ENCODE data around the gene ADK. TPM values are rescaled to one million over a fixed set of nuclear protein-coding genes. Genes with fewer than 3 reads are reported as not detected.

The ADK gene
- total RNA-seq, 1 donor from 2014 or later, result 13.1 TPM

GRCh38 chr10:74114041-74114448 lies 37.0 kb upstream of the ADK start:
- H3K27ac Mint-ChIP-seq (ENCODE audit: unreplicated experiment), result peak overlapping the region; percentile 34
- peaks cover 63% of the 10 kb centered on the region for H3K36me3 Mint-ChIP-seq (ENCODE audit: low read depth, unreplicated experiment)

GRCh38 chr10:74117738-74118137 lies 33.3 kb upstream of the ADK start:
- H3K9me3 Mint-ChIP-seq (ENCODE audit: unreplicated experiment), result no peaks in the 10 kb centered on the region
- H3K27ac Mint-ChIP-seq (ENCODE audit: unreplicated experiment), result no peak overlapping the region
- peaks cover 13% of the 10 kb centered on the region for H3K4me1 Mint-ChIP-seq (ENCODE audit: unreplicated experiment)
- no peak for TF ChIP-seq CTCF (IDR thresholded peaks at IDR 0.05; ENCODE audit: unreplicated experiment)
- H3K27me3 Mint-ChIP-seq (ENCODE audit: unreplicated experiment), result peaks cover 7% of the 10 kb centered on the region
- no peak for DNase-seq (ENCODE audit: low spot score)
- no peak overlapping the region for H3K4me3 Mint-ChIP-seq (ENCODE audit: unreplicated experiment)
- peaks cover 60% of the 10 kb centered on the region for H3K36me3 Mint-ChIP-seq (ENCODE audit: low read depth, unreplicated experiment)

More at GRCh38 chr10:74114041-74114448, 37.0 kb upstream of the ADK start:
- peaks cover 10% of the 10 kb centered on the region for H3K4me1 Mint-ChIP-seq (ENCODE audit: unreplicated experiment)
- TF ChIP-seq CTCF (IDR thresholded peaks at IDR 0.05; ENCODE audit: unreplicated experiment), result no peak
- no peak overlapping the region for H3K4me3 Mint-ChIP-seq (ENCODE audit: unreplicated experiment)
- DNase-seq (ENCODE audit: low spot score), result no peak
- H3K27me3 Mint-ChIP-seq (ENCODE audit: unreplicated experiment), result peaks cover 12% of the 10 kb centered on the region
- H3K9me3 Mint-ChIP-seq (ENCODE audit: unreplicated experiment), result no peaks in the 10 kb centered on the region

- Mint-ChIP-seq H3K36me3 (ENCODE audit: low read depth, unreplicated experiment) (peaks cover 52% of the 10 kb centered on the region), H3K4me3 (ENCODE audit: unreplicated experiment) (no peak overlapping the region), H3K27ac (ENCODE audit: unreplicated experiment) (peak overlapping the region; percentile 44), H3K9me3 (ENCODE audit: unreplicated experiment) (no peaks in the 10 kb centered on the region), H3K27me3 (ENCODE audit: unreplicated experiment) (peaks cover 5% of the 10 kb centered on the region), H3K4me1 (ENCODE audit: unreplicated experiment) (peaks cover 13% of the 10 kb centered on the region)
- no peak for DNase-seq (ENCODE audit: low spot score)
- no peak for TF ChIP-seq CTCF (IDR thresholded peaks at IDR 0.05; ENCODE audit: unreplicated experiment)
Observed at GRCh38 chr10:74118804-74119203, 32.2 kb upstream of the ADK start.

GRCh38 chr10:74120911-74121310 lies 30.1 kb upstream of the ADK start:
- Mint-ChIP-seq H3K36me3 (ENCODE audit: low read depth, unreplicated experiment) (peaks cover 47% of the 10 kb centered on the region), H3K9me3 (ENCODE audit: unreplicated experiment) (no peaks in the 10 kb centered on the region), H3K27ac (ENCODE audit: unreplicated experiment) (no peak overlapping the region), H3K4me1 (ENCODE audit: unreplicated experiment) (peaks cover 9% of the 10 kb centered on the region), H3K27me3 (ENCODE audit: unreplicated experiment) (peaks cover 5% of the 10 kb centered on the region), H3K4me3 (ENCODE audit: unreplicated experiment) (no peak overlapping the region)
- DNase-seq (ENCODE audit: low spot score), result no peak
- TF ChIP-seq CTCF (IDR thresholded peaks at IDR 0.05; ENCODE audit: unreplicated experiment), result no peak

- peaks cover 9% of the 10 kb centered on the region for H3K4me1 Mint-ChIP-seq (ENCODE audit: unreplicated experiment)
- H3K27ac Mint-ChIP-seq (ENCODE audit: unreplicated experiment), result no peak overlapping the region
- TF ChIP-seq CTCF (IDR thresholded peaks at IDR 0.05; ENCODE audit: unreplicated experiment), result no peak
- H3K36me3 Mint-ChIP-seq (ENCODE audit: low read depth, unreplicated experiment), result peaks cover 47% of the 10 kb centered on the region
- DNase-seq (ENCODE audit: low spot score), result no peak
- no peaks in the 10 kb centered on the region for H3K9me3 Mint-ChIP-seq (ENCODE audit: unreplicated experiment)
- no peak overlapping the region for H3K4me3 Mint-ChIP-seq (ENCODE audit: unreplicated experiment)
- H3K27me3 Mint-ChIP-seq (ENCODE audit: unreplicated experiment), result peaks cover 5% of the 10 kb centered on the region
Observed at GRCh38 chr10:74121368-74121767, 29.7 kb upstream of the ADK start.

Measured in endothelial cell (in vitro differentiated cells).